GM12878 (cell line): ENCODE measurements around the gene FBXL22. TPM values are rescaled to one million over a fixed set of nuclear protein-coding genes. Genes with fewer than 3 reads are reported as not detected.

Source experiments
- CHD2 ChIP-seq: IDR thresholded peaks from 2 replicates; pipeline ENCODE4 v1.6.1; 2011; ENCODE audit warnings: low read depth, low read length, improper control_type of control experiment, borderline replicate concordance
- CREM ChIP-seq: IDR thresholded peaks from 2 replicates; pipeline ENCODE4 v1.6.1; 2014; ENCODE audit warnings: antibody characterized with exemption, low read depth
- DPF2 ChIP-seq: fragments of 450-650 bp; IDR thresholded peaks from 2 replicates; pipeline ENCODE4 v1.6.1; 2017; ENCODE audit warnings: mild to moderate bottlenecking
- FOXM1 ChIP-seq: IDR thresholded peaks from 2 replicates; pipeline ENCODE4 v1.6.1; 2012; ENCODE audit warnings: low read depth, mild to moderate bottlenecking, inconsistent platforms, low read length, moderate library complexity
- NR2F1 ChIP-seq: fragments of 450-650 bp; conservative IDR thresholded peaks from 2 replicates; pipeline ENCODE4 v1.6.1; 2017; ENCODE audit warnings: mild to moderate bottlenecking
- POLR2AphosphoS2 ChIP-seq: IDR thresholded peaks from 2 replicates; pipeline ENCODE4 v1.6.1; 2011; ENCODE audit warnings: low read depth, mild to moderate bottlenecking, low read length, improper control_type of control experiment, moderate library complexity
- RAD51 ChIP-seq: fragments of 450-650 bp; IDR thresholded peaks from 2 replicates; pipeline ENCODE4 v1.6.1; 2016; ENCODE audit warnings: moderate library complexity, mild to moderate bottlenecking, inconsistent platforms
- SMAD1 ChIP-seq: fragments of 450-650 bp; IDR thresholded peaks from 2 replicates; pipeline ENCODE4 v1.6.1; 2018; ENCODE audit warnings: mild to moderate bottlenecking, low read depth; ENCODE audit not compliant: partially characterized antibody
- STAT3 ChIP-seq: IDR thresholded peaks from 2 replicates; pipeline ENCODE4 v1.6.1; 2011; ENCODE audit warnings: low read depth, low read length, improper control_type of control experiment
- TCF12 ChIP-seq: IDR thresholded peaks from 2 replicates; pipeline ENCODE4 v1.6.1; 2011; ENCODE audit warnings: low read depth, mild to moderate bottlenecking, low read length
- polyA plus RNA-seq, 11 experiments: library from polyadenylated mRNA; depleted of rRNA in 4 of 11; unstranded in 6 of 11; stranded (reverse) in 5 of 11; fragments of >200 nt; fragmentation: Nextera tagmentation in 4 of 11; fragmentation: Illumina TruSeq in 1 of 11; extraction: Ambion mirVana in 4 of 11; extraction: Trizol in 1 of 11; gene quantifications; 1 replicate in 1 of 11; 2 replicates in 10 of 11; pipeline versions ENCODE4 v1.2.1 to v1.2.3, GENCODE V29; 2011 to 2016; ENCODE audit warnings: inconsistent platforms in 2 of 11, missing spikeins in 2 of 11, low read depth in 1 of 11
- total RNA-seq, 4 experiments: library from RNA; depleted of rRNA in 3 of 4; stranded (reverse); fragments of >200 nt in 3 of 4; fragmentation: Illumina TruSeq in 1 of 4; extraction: Trizol in 1 of 4; gene quantifications; 2 replicates each; pipeline versions ENCODE4 v1.2.1 to v1.2.3, GENCODE V29; 2013 to 2021
- TF ChIP-seq, protein P1 (sequence below): fragments of 450-650 bp; IDR thresholded peaks from 2 replicates; pipeline ENCODE4 v1.6.1; 2016; ENCODE audit warnings: mild to moderate bottlenecking
- TF ChIP-seq, protein P2 (sequence below): IDR thresholded peaks from 2 replicates; pipeline ENCODE4 v1.6.1; 2011; ENCODE audit warnings: borderline replicate concordance, low read depth, mild to moderate bottlenecking, moderate library complexity, mixed read lengths, low read length; ENCODE audit not compliant: insufficient read depth; ENCODE audit errors: extremely low read length
- TF ChIP-seq, protein P3 (sequence below): fragments of 450-650 bp; IDR thresholded peaks from 2 replicates; pipeline ENCODE4 v1.6.1; 2018; ENCODE audit warnings: borderline replicate concordance, mild to moderate bottlenecking; ENCODE audit not compliant: partially characterized antibody
- TF ChIP-seq, protein P4 (sequence below): fragments of 450-650 bp; IDR thresholded peaks from 2 replicates; pipeline ENCODE4 v1.6.1; 2017; ENCODE audit warnings: mild to moderate bottlenecking, moderate library complexity
- TF ChIP-seq, protein P5 (sequence below): IDR thresholded peaks from 2 replicates; pipeline ENCODE4 v1.6.1; 2012; ENCODE audit warnings: low read length, inconsistent platforms
- TF ChIP-seq, protein P6 (sequence below): IDR thresholded peaks from 2 replicates; pipeline ENCODE4 v1.6.1; 2012; ENCODE audit warnings: low read depth, low read length, improper control_type of control experiment

Gene FBXL22
- total and polyA plus RNA-seq, 10 of the 15 experiments (the other 5 are each of a cell fraction or from before 2014, with no cell fraction given): 0.05 to 2.6 (median 0.52) TPM

DNA sequence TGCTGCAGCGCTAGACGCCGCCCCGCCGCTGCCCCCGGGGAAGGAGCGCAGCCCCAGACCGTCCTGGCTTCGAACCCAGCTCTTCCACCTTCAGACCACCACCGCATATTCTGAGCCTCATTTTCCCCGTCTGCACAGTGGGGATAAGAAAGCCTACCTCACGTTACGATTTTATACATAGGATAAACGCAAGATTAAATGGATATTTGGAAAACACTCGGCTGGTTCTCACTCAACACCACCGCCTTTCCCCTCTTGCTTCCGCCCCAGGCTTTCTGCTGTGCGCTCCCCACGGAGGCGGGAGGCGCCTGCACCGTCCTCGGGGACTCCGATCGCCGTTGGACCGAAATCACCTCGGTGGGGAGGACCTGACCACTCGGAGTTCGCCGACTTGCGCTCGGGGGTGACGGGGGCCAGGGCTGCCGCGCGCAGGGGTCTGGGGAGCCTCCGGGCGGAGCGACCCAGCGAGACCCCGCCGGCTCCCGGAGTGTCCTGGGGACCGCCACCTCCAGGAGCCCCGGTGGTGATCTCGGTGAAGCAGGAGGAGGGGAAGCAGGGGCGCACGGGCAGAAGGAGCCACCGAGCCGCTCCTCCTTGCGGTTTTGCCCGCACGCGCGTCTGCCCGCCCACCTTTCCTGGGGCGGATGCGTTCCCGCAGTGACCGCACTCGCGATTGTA, 4.0 kb downstream of the FBXL22 start (continued):
- TF ChIP-seq TCF12 (no peak), RAD51 (no peak), CHD2 (no peak), STAT3 (no peak), NR2F1 (no peak; the same call in 1 of the 2 replicates), FOXM1 (no peak), CREM (peak; percentile 16; the same call in 1 of the 2 replicates), DPF2 (no peak), POLR2AphosphoS2 (no peak; the same call in none of the 2 replicates), SMAD1 (no peak)
- TF ChIP-seq, protein P1, sequence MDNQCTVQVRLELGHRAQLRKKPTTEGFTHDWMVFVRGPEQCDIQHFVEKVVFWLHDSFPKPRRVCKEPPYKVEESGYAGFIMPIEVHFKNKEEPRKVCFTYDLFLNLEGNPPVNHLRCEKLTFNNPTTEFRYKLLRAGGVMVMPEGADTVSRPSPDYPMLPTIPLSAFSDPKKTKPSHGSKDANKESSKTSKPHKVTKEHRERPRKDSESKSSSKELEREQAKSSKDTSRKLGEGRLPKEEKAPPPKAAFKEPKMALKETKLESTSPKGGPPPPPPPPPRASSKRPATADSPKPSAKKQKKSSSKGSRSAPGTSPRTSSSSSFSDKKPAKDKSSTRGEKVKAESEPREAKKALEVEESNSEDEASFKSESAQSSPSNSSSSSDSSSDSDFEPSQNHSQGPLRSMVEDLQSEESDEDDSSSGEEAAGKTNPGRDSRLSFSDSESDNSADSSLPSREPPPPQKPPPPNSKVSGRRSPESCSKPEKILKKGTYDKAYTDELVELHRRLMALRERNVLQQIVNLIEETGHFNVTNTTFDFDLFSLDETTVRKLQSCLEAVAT: 0 out of 2 replicates have a peak, but pooled peaks have one; percentile 47
- TF ChIP-seq, protein P2, sequence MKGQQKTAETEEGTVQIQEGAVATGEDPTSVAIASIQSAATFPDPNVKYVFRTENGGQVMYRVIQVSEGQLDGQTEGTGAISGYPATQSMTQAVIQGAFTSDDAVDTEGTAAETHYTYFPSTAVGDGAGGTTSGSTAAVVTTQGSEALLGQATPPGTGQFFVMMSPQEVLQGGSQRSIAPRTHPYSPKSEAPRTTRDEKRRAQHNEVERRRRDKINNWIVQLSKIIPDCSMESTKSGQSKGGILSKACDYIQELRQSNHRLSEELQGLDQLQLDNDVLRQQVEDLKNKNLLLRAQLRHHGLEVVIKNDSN: no peak
- TF ChIP-seq, protein P3, sequence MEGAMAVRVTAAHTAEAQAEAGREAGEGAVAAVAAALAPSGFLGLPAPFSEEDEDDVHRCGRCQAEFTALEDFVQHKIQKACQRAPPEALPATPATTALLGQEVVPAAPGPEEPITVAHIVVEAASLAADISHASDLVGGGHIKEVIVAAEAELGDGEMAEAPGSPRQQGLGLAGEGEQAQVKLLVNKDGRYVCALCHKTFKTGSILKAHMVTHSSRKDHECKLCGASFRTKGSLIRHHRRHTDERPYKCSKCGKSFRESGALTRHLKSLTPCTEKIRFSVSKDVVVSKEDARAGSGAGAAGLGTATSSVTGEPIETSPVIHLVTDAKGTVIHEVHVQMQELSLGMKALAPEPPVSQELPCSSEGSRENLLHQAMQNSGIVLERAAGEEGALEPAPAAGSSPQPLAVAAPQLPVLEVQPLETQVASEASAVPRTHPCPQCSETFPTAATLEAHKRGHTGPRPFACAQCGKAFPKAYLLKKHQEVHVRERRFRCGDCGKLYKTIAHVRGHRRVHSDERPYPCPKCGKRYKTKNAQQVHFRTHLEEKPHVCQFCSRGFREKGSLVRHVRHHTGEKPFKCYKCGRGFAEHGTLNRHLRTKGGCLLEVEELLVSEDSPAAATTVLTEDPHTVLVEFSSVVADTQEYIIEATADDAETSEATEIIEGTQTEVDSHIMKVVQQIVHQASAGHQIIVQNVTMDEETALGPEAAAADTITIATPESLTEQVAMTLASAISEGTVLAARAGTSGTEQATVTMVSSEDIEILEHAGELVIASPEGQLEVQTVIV: no peak
- TF ChIP-seq, protein P4, sequence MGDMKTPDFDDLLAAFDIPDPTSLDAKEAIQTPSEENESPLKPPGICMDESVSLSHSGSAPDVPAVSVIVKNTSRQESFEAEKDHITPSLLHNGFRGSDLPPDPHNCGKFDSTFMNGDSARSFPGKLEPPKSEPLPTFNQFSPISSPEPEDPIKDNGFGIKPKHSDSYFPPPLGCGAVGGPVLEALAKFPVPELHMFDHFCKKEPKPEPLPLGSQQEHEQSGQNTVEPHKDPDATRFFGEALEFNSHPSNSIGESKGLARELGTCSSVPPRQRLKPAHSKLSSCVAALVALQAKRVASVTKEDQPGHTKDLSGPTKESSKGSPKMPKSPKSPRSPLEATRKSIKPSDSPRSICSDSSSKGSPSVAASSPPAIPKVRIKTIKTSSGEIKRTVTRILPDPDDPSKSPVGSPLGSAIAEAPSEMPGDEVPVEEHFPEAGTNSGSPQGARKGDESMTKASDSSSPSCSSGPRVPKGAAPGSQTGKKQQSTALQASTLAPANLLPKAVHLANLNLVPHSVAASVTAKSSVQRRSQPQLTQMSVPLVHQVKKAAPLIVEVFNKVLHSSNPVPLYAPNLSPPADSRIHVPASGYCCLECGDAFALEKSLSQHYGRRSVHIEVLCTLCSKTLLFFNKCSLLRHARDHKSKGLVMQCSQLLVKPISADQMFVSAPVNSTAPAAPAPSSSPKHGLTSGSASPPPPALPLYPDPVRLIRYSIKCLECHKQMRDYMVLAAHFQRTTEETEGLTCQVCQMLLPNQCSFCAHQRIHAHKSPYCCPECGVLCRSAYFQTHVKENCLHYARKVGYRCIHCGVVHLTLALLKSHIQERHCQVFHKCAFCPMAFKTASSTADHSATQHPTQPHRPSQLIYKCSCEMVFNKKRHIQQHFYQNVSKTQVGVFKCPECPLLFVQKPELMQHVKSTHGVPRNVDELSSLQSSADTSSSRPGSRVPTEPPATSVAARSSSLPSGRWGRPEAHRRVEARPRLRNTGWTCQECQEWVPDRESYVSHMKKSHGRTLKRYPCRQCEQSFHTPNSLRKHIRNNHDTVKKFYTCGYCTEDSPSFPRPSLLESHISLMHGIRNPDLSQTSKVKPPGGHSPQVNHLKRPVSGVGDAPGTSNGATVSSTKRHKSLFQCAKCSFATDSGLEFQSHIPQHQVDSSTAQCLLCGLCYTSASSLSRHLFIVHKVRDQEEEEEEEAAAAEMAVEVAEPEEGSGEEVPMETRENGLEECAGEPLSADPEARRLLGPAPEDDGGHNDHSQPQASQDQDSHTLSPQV: no peak
- TF ChIP-seq, protein P5, sequence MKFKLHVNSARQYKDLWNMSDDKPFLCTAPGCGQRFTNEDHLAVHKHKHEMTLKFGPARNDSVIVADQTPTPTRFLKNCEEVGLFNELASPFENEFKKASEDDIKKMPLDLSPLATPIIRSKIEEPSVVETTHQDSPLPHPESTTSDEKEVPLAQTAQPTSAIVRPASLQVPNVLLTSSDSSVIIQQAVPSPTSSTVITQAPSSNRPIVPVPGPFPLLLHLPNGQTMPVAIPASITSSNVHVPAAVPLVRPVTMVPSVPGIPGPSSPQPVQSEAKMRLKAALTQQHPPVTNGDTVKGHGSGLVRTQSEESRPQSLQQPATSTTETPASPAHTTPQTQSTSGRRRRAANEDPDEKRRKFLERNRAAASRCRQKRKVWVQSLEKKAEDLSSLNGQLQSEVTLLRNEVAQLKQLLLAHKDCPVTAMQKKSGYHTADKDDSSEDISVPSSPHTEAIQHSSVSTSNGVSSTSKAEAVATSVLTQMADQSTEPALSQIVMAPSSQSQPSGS: no peak
- TF ChIP-seq, protein P6, sequence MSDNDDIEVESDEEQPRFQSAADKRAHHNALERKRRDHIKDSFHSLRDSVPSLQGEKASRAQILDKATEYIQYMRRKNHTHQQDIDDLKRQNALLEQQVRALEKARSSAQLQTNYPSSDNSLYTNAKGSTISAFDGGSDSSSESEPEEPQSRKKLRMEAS: no peak
